Activated CD8-positive, alpha-beta T cell treated with anti-CD3 and anti-CD28 coated beads, Interleukin-2, amount 10 ng/mL, durations not matched to agents 7 days and 5 days (primary cell): Measurements from ENCODE around the gene TTC24. TPM values are rescaled to one million over a fixed set of nuclear protein-coding genes. Genes with fewer than 3 reads are reported as not detected.

Experiments
- ATAC-seq: fragments of 150-1000 bp; cut with Tn5 transposase; one replicate; pipeline ENCODE4 v1.10.0; 2021; ENCODE audit warnings: moderate library complexity
- CTCF ChIA-PET: fragments of 350-600 bp; sonication (Branson Sonifier 250); formaldehyde crosslinking; loops from one replicate; lab custom pipeline; 2021; ENCODE audit warnings: antibody characterized with exemption; lab: Charles Lee
- POLR2A ChIA-PET: fragments of 350-600 bp; sonication (Branson Sonifier 250); formaldehyde crosslinking; loops from one replicate; lab custom pipeline; 2021; ENCODE audit warnings: antibody characterized with exemption; lab: Charles Lee
- DNase-seq: peaks from one replicate; pipeline ENCODE4 v3.0.0-alpha.2; 2020
- H3K27ac Mint-ChIP-seq: one replicate; pipeline ENCODE4 v1.8.0; 2021; ENCODE audit warnings: mild to moderate bottlenecking, mixed read lengths
- H3K27me3 Mint-ChIP-seq: one replicate; pipeline ENCODE4 v1.8.0; 2021; ENCODE audit warnings: low read depth, mixed read lengths
- H3K36me3 Mint-ChIP-seq: one replicate; pipeline ENCODE4 v1.8.0; 2021; ENCODE audit warnings: low read depth, mixed read lengths
- H3K4me1 Mint-ChIP-seq: one replicate; pipeline ENCODE4 v1.8.0; 2021; ENCODE audit warnings: low read depth, mixed read lengths
- H3K4me3 Mint-ChIP-seq: one replicate; pipeline ENCODE4 v1.8.0; 2021; ENCODE audit warnings: mild to moderate bottlenecking, mixed read lengths
- H3K9me3 Mint-ChIP-seq: one replicate; pipeline ENCODE4 v1.8.0; 2022; ENCODE audit warnings: mixed read lengths; ENCODE audit not compliant: insufficient read depth
- total RNA-seq, 2 experiments: library from RNA; stranded (reverse); gene quantifications; one replicate each; pipeline ENCODE4 v1.2.3, GENCODE V29; 2021

TTC24 gene
- total RNA-seq, 2 experiments from 2014 or later = 18.6 to 19.7 TPM

DNA sequence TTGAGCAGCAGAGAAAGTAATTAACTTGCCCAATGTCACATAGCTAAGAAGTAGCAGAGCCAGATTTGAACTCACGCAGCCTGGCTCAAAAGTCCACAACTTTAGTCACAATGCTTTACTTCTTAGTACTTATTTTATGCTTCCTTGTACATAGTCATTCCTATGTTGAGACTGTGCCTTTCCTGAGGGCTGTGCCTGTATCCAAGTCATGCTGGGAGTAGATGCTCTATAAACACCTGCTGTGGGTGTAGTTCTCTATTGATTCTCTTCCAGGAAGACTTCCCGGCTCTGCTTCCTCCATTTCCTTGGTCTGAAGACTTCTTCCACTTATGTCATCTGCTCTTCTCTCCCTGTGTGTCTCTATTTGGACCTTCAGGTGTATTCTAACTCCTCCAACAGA is 23.8 kb upstream of the TTC24 start:
- Mint-ChIP-seq H3K27ac (no peak overlapping the region), H3K36me3 (peaks cover 57% of the 10 kb centered on the region), H3K9me3 (no peaks in the 10 kb centered on the region), H3K4me3 (no peak overlapping the region), H3K27me3 (no peaks in the 10 kb centered on the region), H3K4me1 (peaks cover 5% of the 10 kb centered on the region)
- POLR2A ChIA-PET = interaction anchor here (0.5 to 0.8 kb wide), 2 partner anchors 15 to 55 kb away, joined by 3 to 4 read pairs; partner anchors contain the start of gene MEF2D
- no peak for DNase-seq
- no peak for ATAC-seq
- CTCF ChIA-PET = interaction anchor here (0.9 to 2.0 kb wide), 6 partner anchors 11 to 170 kb away, joined by 3 to 5 read pairs (median 4); no protein-coding TSS in a partner anchor

- no peak for DNase-seq
- POLR2A ChIA-PET = no interaction called here
- no peak overlapping the region for H3K27ac Mint-ChIP-seq
- H3K27me3 Mint-ChIP-seq = no peaks in the 10 kb centered on the region
- peaks cover 53% of the 10 kb centered on the region for H3K36me3 Mint-ChIP-seq
- no peaks in the 10 kb centered on the region for H3K9me3 Mint-ChIP-seq
- H3K4me3 Mint-ChIP-seq = no peak overlapping the region
- CTCF ChIA-PET = interaction anchor here (0.9 to 2.0 kb wide), 5 partner anchors 10 to 171 kb away, joined by 3 to 5 read pairs (median 4); no protein-coding TSS in a partner anchor
- no peak for ATAC-seq
- H3K4me1 Mint-ChIP-seq = peaks cover 5% of the 10 kb centered on the region
Measured at GRCh38 chr1:156556354-156556753, 23.2 kb upstream of the TTC24 start.

GRCh38 chr1:156559086-156559796 is 20.3 kb upstream of the TTC24 start:
- Mint-ChIP-seq H3K27me3 (no peaks in the 10 kb centered on the region), H3K4me3 (no peak overlapping the region), H3K27ac (no peak overlapping the region), H3K4me1 (no peaks in the 10 kb centered on the region), H3K36me3 (peaks cover 52% of the 10 kb centered on the region), H3K9me3 (no peaks in the 10 kb centered on the region)
- no peak for ATAC-seq
- CTCF ChIA-PET = interaction anchor here (1.2 kb wide), 1 partner anchor 79 kb away, joined by 3 read pairs; no protein-coding TSS in a partner anchor
- POLR2A ChIA-PET = no interaction called here
- DNase-seq = no peak

DNA sequence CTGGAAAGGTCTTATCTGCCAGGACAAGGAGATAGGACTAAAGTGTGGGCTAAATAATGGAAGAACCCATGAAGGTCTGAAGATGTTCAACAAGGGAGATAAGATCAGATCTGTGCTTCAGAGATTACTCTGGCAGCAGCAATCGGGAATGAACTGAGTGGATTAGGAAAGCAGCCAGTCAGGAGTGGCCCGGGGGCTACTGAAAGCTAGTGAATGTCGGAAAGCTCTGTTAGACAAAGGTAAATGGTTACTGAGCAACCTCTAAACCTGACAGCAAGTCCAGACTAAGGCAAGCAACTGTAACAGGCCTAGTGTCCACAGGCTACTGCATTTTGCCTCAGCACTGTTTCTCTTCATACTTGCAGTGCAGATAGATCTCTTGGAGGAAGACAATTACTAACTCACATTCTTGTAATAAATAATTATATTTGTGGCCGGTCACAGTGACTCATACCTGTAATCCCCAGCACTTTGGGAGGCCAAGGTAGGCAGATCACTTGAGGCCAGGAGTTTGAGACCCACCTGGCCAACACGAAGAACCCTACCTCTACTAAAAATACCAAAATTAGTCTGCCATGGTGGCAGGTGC is 19.6 kb upstream of the TTC24 start:
- CTCF ChIA-PET = interaction anchor here (1.2 kb wide), 1 partner anchor 79 kb away, joined by 3 read pairs; no protein-coding TSS in a partner anchor
- Mint-ChIP-seq H3K27ac (no peak overlapping the region), H3K36me3 (peaks cover 52% of the 10 kb centered on the region), H3K9me3 (no peaks in the 10 kb centered on the region), H3K27me3 (no peaks in the 10 kb centered on the region), H3K4me1 (no peaks in the 10 kb centered on the region), H3K4me3 (no peak overlapping the region)
- POLR2A ChIA-PET = no interaction called here
- ATAC-seq = no peak
- DNase-seq = no peak

DNA sequence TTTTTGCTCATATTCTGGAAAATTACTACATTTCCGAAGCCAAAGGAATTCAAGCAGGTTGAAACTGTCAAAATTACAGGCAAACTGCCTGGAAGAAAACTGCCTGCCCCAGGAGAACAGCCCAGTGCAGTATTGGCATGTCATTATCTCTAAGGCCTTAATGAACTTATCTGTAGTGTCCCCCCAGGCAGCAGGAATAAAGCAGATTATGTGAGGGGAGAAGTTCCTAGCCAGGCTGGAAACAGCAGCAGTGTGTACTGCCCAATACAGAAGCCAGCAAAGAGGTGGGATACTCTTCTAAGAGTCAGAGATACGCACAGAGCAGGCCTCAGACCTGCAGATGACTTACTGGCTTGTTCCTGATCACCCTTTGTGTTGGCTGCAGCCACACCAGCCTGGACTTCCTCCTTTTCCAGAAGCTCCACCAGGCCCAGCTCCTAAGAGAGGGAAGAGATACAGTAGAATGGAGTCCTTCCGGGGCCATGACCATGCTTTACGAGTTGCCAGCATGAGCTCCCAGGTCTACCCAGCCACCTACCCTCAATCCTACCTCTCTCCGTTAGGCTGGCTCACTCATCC is 18.8 kb upstream of the TTC24 start:
- CTCF ChIA-PET = interaction anchor here (0.9 kb wide), 1 partner anchor 80 kb away, joined by 3 read pairs; no protein-coding TSS in a partner anchor
- Mint-ChIP-seq H3K36me3 (peaks cover 48% of the 10 kb centered on the region), H3K27ac (no peak overlapping the region), H3K4me3 (no peak overlapping the region), H3K9me3 (no peaks in the 10 kb centered on the region), H3K4me1 (no peaks in the 10 kb centered on the region), H3K27me3 (no peaks in the 10 kb centered on the region)
- DNase-seq = no peak
- POLR2A ChIA-PET = interaction anchor here (1.3 kb wide), 1 partner anchor 103 kb away, joined by 7 read pairs; no protein-coding TSS in a partner anchor
- no peak for ATAC-seq

DNA sequence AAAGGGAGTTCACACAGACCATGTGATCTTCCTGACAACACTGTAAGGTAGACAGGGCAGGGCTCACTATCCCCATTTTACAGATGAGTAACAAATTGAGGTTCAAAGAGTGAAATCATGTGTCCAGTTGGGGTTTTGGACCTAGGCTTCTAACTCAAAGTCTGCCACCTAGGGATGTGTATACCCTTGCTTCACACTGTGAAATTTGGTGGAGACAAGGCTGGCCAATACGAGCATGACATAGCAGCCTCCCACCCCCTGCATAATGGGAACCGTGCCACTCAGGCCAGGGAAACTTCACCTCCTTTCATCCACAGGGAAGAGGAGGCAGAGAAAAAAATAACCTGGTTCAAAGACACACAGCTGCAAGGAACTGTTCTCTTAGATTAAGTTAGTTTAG is 14.0 kb upstream of the TTC24 start:
- no peak for DNase-seq
- no peak overlapping the region for H3K27ac Mint-ChIP-seq
- H3K9me3 Mint-ChIP-seq = no peaks in the 10 kb centered on the region
- H3K4me3 Mint-ChIP-seq = no peak overlapping the region
- H3K4me1 Mint-ChIP-seq = peaks cover 3% of the 10 kb centered on the region
- ChIA-PET CTCF (interaction anchor here (1.0 to 1.2 kb wide), 3 partner anchors 37 to 180 kb away, joined by 3 to 6 read pairs (median 3); no protein-coding TSS in a partner anchor), POLR2A (interaction anchor here (1.1 kb wide), 1 partner anchor 65 kb away, joined by 4 read pairs; the partner anchor contains the start of gene MEF2D)
- no peaks in the 10 kb centered on the region for H3K27me3 Mint-ChIP-seq
- peaks cover 46% of the 10 kb centered on the region for H3K36me3 Mint-ChIP-seq
- no peak for ATAC-seq

DNA sequence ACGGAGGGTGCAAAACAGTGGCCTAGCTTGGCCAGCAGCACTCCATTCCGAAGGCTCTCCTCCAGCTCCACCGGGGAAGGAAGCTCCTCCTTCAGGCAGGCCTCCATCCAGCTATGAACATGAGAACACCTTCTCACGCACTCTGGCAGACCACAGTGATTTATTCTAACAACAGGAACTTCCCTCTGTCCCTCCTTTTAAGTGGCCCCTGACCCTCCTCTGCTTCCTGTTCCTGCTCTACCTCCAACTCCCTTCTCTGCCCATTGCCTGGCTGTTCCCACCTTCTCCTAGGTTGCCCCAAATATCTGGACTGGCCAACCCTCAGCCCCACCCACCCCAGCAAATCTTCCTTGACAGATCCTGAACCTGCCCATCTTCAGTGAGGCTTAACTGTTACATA is 13.1 kb upstream of the TTC24 start:
- Mint-ChIP-seq H3K9me3 (no peaks in the 10 kb centered on the region), H3K4me1 (peaks cover 11% of the 10 kb centered on the region), H3K27me3 (no peaks in the 10 kb centered on the region), H3K27ac (no peak overlapping the region), H3K36me3 (peaks cover 47% of the 10 kb centered on the region), H3K4me3 (no peak overlapping the region)
- CTCF ChIA-PET = interaction anchor here (1.0 to 1.3 kb wide), 2 partner anchors 11 to 86 kb away, joined by 3 to 6 read pairs; no protein-coding TSS in a partner anchor
- POLR2A ChIA-PET = interaction anchor here (1.1 kb wide), 1 partner anchor 66 kb away, joined by 4 read pairs; the partner anchor contains the start of gene MEF2D
- ATAC-seq (no peak), DNase-seq (no peak)

DNA sequence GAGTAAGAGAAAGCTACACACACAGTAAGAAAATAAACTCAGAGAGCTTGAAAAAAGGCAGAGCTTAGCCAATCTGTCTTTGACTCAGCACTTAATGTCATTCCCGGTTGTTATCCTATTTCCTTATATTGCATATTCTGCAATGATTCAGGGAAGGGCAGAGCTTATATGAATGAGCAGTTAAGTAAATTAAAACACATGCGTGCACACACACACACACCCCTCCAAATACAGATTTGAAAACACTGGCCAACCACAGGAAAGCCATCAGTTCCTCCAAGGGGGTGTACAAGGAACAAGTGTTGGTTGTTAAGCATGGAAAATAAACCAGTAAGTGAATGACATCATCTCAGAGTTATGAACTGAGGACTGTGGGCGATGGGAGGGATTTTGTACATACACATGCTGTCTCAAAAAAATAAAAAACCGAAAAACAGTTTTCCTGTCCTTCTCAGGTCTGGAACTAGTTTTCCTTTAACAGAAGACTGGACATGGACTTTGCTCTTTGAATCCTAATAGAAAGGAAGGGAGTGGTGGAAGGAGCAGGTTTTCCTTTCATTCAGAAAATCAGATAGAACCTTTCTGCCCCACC is 8.2 kb upstream of the TTC24 start:
- peaks cover 11% of the 10 kb centered on the region for H3K27me3 Mint-ChIP-seq

DNA sequence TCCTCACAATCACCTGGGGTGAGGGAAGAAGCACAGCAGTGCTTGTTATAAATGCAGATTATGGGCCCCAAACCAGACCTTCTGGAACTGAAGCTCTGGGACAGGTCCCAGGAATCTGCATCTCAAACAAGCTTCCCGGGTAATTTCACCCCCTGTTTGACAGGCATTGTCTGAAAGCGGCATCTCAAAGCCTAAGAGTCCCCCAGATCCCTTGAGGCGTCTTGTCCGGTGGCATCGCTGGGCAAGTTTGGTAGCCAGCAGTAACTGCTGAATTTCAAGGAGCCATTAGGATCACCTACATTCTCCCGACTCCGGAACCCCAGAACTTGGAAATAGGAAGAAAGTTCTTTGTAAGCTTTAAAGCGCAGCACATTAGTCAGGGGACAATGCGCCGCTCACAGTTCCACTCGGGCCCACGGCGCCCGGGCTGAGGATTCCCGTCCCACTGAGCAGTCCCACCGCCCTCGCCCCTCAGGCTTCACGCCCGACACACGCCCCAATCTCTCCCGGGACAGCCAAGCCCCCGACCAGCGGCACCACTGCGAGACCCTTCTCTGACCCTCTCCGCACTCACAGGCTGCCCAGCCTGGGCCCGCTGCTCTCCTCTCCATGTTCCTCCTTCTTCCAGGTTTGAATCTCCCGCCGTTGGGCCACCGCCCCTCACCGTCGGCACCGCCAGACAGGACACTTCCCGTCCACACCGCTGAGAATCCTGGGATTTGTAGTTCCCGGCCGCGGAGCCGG is 7.4 kb upstream of the TTC24 start, which contains the start of gene IQGAP3:
Gene IQGAP3 (minus strand): TSS at position 647 of the 744 bp plus-strand sequence. CDS start 36 bp downstream, at position 611.
- Mint-ChIP-seq H3K4me3 (peak within 1 kb of the TSS; percentile 97), H3K27me3 (peaks cover 11% of the 10 kb centered on the region), H3K9me3 (no peaks in the 10 kb centered on the region), H3K36me3 (peaks cover 18% of the 10 kb centered on the region), H3K27ac (peak within 1 kb of the TSS; percentile 80), H3K4me1 (peaks cover 23% of the 10 kb centered on the region)
- DNase-seq = peak; percentile 86
- ATAC-seq = peak; percentile 96
- CTCF ChIA-PET = interaction anchor here (0.7 to 3.7 kb wide), 11 partner anchors 10 to 187 kb away, joined by 3 to 24 read pairs (median 3); partner anchors contain the start of genes MEF2D and NAXE
- POLR2A ChIA-PET = interaction anchor here (1.2 to 2.3 kb wide), 3 partner anchors 20 to 83 kb away, joined by 4 to 9 read pairs (median 8); partner anchors contain the start of genes MEF2D and NAXE

More for the DNA sequence above, 8.2 kb upstream of the TTC24 start:
- peaks cover 25% of the 10 kb centered on the region for H3K4me1 Mint-ChIP-seq
- ATAC-seq (no peak), DNase-seq (no peak)
- peak overlapping the region; percentile 97 for H3K4me3 Mint-ChIP-seq
- no peak overlapping the region for H3K27ac Mint-ChIP-seq
- ChIA-PET CTCF (interaction anchor here (0.7 to 3.7 kb wide), 12 partner anchors 10 to 186 kb away, joined by 3 to 24 read pairs (median 3); partner anchors contain the start of genes MEF2D and NAXE), POLR2A (interaction anchor here (0.6 to 2.3 kb wide), 4 partner anchors 16 to 157 kb away, joined by 3 to 9 read pairs (median 4); partner anchors contain the start of genes ISG20L2, MEF2D and METTL25B)
- H3K36me3 Mint-ChIP-seq = peaks cover 21% of the 10 kb centered on the region
- no peaks in the 10 kb centered on the region for H3K9me3 Mint-ChIP-seq

GRCh38 chr1:156572663-156573018 is 6.9 kb upstream of the TTC24 start:
- Mint-ChIP-seq H3K27me3 (peaks cover 11% of the 10 kb centered on the region), H3K4me1 (peaks cover 23% of the 10 kb centered on the region), H3K4me3 (peak overlapping the region; percentile 97), H3K36me3 (peaks cover 15% of the 10 kb centered on the region), H3K27ac (peak overlapping the region; percentile 80), H3K9me3 (no peaks in the 10 kb centered on the region)
- DNase-seq (no peak), ATAC-seq (peak; percentile 9)
- ChIA-PET POLR2A (interaction anchor here (1.6 to 2.3 kb wide), 2 partner anchors 19 to 71 kb away, joined by 8 to 9 read pairs; partner anchors contain the start of genes MEF2D and NAXE), CTCF (interaction anchor here (1.0 to 3.7 kb wide), 7 partner anchors 9 to 187 kb away, joined by 3 to 24 read pairs (median 9); no protein-coding TSS in a partner anchor)
